Body of pancreas (tissue), 4 donors: ENCODE measurements around the gene GRIP2. TPM values are rescaled to one million over a fixed set of nuclear protein-coding genes. Genes with fewer than 3 reads are reported as not detected.

ENCODE experiments used
- ATAC-seq: fragments of 150-250 bp; one replicate; pipeline ENCODE4 v1.9.1; 2016
- DNase-seq, 4 donors: peaks; one replicate each; pipeline ENCODE4 v3.0.0-alpha.2; 2019
- H3K27ac ChIP-seq, 4 donors: fragments of 200-600 bp; sonication (generic); 1 replicate in 3 of 4; 2 replicates in 1 of 4; pipeline versions ENCODE4 v1.5.1 to v1.6.1; 2016 to 2019; ENCODE audit warnings: mild to moderate bottlenecking in 1 of 4, mixed read lengths in 1 of 4, moderate library complexity in 1 of 4
- H3K27me3 ChIP-seq, 2 donors: fragments of 200-600 bp; sonication (generic); one replicate each; pipeline ENCODE4 v1.6.0; 2016; ENCODE audit warnings: mild to moderate bottlenecking in 1 of 2
- H3K36me3 ChIP-seq, 2 donors: fragments of 200-600 bp; sonication (generic); replicated peaks in 1 of 2; 2 replicates each; pipeline ENCODE4 v1.5.1; 2016; ENCODE audit warnings: low read depth in 2 of 2; ENCODE audit not compliant: insufficient read depth in 1 of 2
- H3K4me1 ChIP-seq: fragments of 200-600 bp; sonication (generic); one replicate; pipeline ENCODE4 v1.6.0; 2016
- H3K4me3 ChIP-seq, 2 donors: fragments of 200-600 bp; sonication (generic); 1 replicate in 1 of 2; 2 replicates in 1 of 2; pipeline ENCODE4 v1.5.1; 2016 to 2019
- H3K9me3 ChIP-seq, 3 donors: fragments of 200-600 bp; sonication (generic); 1 replicate in 2 of 3; 2 replicates in 1 of 3; pipeline ENCODE4 v1.5.1; 2016
- POLR2A ChIP-seq, 3 donors: fragments of 450-650 bp; IDR thresholded peaks; one replicate each; pipeline ENCODE4 v1.6.1; 2016; ENCODE audit warnings: antibody characterized with exemption in 3 of 3, mild to moderate bottlenecking in 2 of 3
- WGBS, 2 donors: methylation state at CpG; one replicate each; pipeline ENCODE4 v1.1.5; 2017; 5-methylcytosine and 5-hydroxymethylcytosine counted together
- intact Hi-C: fragments of 100-400 bp; cut with DNase I; formaldehyde crosslinking; loops from one replicate; pipeline ENCODE4 v1.15.1; 2023
- total RNA-seq, 2 donors: library from RNA; depleted of rRNA; stranded (reverse); fragments of >200 nt; gene quantifications; one replicate each; pipeline ENCODE4 v1.1.0, GENCODE V29; 2016
- TF ChIP-seq, protein P1 (sequence below), 7 experiments: fragments of 450-650 bp in 4 of 7; fragments of 200-600 bp in 3 of 7; sonication (generic) in 3 of 7; IDR thresholded peaks; one replicate each; pipeline ENCODE4 v1.5.1; 2016 to 2019; ENCODE audit warnings: antibody characterized with exemption in 7 of 7

The GRIP2 gene
- total RNA-seq, 2 donors from 2014 or later = 0.26 to 0.99 TPM

DNA sequence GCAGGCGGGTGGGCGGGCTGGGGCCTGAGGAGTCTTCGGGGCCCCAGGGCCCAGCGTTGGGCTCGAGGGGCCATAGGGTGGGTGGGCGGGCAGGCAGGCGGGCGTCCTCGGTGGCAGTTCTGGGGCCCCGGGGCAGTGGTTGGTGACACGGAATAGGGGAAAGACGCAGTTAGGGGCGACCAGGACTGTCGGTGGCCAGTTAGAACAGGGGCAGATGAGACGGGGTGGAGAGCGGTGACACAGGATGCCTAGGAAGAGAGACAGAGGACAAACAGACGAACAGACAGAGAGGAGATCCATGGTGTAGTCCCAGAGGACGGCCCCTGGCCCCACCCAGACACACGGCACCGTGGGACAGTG is 36.5 kb downstream of the GRIP2 start:
- no peak overlapping the region for H3K4me3 ChIP-seq
- H3K4me1 ChIP-seq = no peaks in the 10 kb centered on the region
- no peaks in the 10 kb centered on the region for H3K9me3 ChIP-seq
- intact Hi-C loops = no loop called here
- H3K27me3 ChIP-seq = no peaks in the 10 kb centered on the region
- H3K27ac ChIP-seq = no peak overlapping the region
- TF ChIP-seq POLR2A (IDR thresholded peaks at IDR 0.05) = no peak
- TF ChIP-seq, protein P1, sequence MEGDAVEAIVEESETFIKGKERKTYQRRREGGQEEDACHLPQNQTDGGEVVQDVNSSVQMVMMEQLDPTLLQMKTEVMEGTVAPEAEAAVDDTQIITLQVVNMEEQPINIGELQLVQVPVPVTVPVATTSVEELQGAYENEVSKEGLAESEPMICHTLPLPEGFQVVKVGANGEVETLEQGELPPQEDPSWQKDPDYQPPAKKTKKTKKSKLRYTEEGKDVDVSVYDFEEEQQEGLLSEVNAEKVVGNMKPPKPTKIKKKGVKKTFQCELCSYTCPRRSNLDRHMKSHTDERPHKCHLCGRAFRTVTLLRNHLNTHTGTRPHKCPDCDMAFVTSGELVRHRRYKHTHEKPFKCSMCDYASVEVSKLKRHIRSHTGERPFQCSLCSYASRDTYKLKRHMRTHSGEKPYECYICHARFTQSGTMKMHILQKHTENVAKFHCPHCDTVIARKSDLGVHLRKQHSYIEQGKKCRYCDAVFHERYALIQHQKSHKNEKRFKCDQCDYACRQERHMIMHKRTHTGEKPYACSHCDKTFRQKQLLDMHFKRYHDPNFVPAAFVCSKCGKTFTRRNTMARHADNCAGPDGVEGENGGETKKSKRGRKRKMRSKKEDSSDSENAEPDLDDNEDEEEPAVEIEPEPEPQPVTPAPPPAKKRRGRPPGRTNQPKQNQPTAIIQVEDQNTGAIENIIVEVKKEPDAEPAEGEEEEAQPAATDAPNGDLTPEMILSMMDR (IDR thresholded peaks at IDR 0.05) = no peak
- 71 to 80% methylated on average over 16 to 20 of the region's 20 CpGs for WGBS, 2 donors
- ATAC-seq (no peak), DNase-seq (no peak)
- H3K36me3 ChIP-seq = no peaks in the 10 kb centered on the region

DNA sequence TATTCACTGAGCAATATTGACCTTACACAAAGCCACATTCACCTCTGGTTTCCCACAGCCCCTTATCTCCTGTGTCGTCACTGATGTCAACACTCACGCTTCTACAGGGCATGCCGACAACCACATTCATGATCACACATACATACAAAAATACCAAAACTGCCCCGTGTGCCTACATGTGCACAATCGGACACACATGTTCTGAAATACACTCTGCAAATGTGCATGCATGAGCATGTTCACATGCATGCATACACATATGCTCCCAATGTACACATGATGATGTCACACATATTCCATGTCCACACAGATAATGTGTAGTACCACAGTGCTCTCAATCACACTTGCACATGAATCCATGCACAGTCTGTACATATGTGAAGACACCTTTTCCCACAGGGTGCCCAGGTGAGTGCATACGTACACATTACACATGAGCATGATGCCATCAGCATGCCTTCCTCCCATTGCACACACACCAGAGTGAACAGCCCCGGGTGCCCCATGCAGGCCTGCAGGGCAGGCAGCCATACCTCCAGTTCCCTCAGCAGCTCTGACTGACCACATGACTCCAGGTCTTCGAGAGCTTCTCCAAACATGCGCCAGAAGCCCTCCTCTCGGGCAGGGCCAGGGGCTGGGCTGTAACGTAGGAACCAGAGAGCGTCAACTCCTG is 37.0 kb downstream of the GRIP2 start:
- H3K4me1 ChIP-seq = no peaks in the 10 kb centered on the region
- ATAC-seq (no peak), DNase-seq (no peak)
- no peak for TF ChIP-seq POLR2A (IDR thresholded peaks at IDR 0.05)
- TF ChIP-seq, protein P1 (IDR thresholded peaks at IDR 0.05) = no peak
- H3K27me3 ChIP-seq = no peaks in the 10 kb centered on the region
- no peak overlapping the region for H3K27ac ChIP-seq
- no peak overlapping the region for H3K4me3 ChIP-seq
- intact Hi-C loops = no loop called here
- no peaks in the 10 kb centered on the region for H3K36me3 ChIP-seq
- 82 to 85% methylated on average over 10 to 12 of the region's 12 CpGs for WGBS, 2 donors
- no peaks in the 10 kb centered on the region for H3K9me3 ChIP-seq

DNA sequence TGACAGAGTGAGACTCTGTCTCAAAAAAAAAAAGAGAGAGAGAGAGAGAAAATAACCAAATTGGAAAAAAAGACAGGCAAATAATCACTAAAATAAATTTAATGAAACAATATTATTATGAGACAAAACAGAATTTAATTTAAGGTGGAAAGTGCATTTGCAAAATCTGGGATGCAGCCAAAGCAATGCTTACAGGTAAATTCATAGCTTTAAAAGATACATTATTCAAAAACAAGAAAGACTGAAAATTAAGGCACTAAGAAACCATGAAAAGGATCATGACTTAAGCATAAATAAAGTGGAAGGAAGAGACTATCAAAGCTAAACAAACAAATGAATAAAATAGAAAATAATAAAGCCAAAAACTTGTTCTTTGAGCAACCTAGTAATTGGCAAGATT is 37.7 kb downstream of the GRIP2 start:
- no peaks in the 10 kb centered on the region for H3K4me1 ChIP-seq
- no peak for TF ChIP-seq POLR2A (IDR thresholded peaks at IDR 0.05)
- H3K27me3 ChIP-seq = no peaks in the 10 kb centered on the region
- ATAC-seq (no peak), DNase-seq (no peak)
- no peak overlapping the region for H3K27ac ChIP-seq
- H3K36me3 ChIP-seq = no peaks in the 10 kb centered on the region
- H3K9me3 ChIP-seq = no peaks in the 10 kb centered on the region
- no peak overlapping the region for H3K4me3 ChIP-seq
- intact Hi-C loops = no loop called here

DNA sequence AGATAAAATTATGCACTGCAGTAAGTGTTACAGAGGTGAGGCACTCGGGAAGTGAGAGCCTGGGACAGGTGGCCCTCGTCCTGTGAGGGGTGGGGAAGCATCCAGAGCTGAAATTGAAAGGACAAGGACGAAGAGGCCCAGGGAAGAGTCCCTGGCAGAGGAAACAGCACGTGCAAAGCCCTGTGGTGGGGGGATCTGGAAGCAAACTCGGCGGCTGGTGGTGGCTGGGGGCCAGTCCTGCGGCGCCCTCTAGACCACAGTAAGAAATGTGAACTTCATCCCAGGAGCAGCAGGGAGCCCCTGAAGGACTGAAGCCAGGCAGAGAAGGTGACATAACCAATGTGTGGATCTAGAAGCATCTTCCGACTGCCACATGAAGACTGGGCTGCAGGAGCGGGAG is 42.8 kb downstream of the GRIP2 start:
- 57 to 62% methylated on average over 10 of the region's 10 CpGs for WGBS, 2 donors

DNA sequence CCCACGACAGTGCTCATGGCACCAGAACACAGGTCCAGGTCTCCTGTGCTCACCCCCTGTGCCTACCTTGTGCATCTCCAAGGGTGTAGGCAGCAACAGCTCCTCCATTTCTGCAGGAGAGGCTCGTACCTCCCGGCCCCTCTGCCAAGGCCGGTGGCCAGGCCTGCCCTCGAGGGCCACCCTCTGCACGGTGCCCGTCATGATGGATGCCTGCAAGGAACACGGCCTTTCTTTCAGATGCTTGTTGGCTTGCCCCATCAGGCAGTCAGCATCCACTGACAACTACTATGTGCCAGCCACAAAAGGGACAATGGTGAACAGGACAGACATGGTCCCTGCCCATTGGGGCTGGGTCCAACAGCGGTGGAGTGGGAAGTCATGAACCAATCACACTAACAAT is 43.8 kb downstream of the GRIP2 start:
- TF ChIP-seq, protein P1 (IDR thresholded peaks at IDR 0.05) = no peak
- TF ChIP-seq POLR2A (IDR thresholded peaks at IDR 0.05) = no peak
- no peak overlapping the region for H3K4me3 ChIP-seq
- no peaks in the 10 kb centered on the region for H3K9me3 ChIP-seq
- intact Hi-C loops = no loop called here
- no peaks in the 10 kb centered on the region for H3K27me3 ChIP-seq
- no peaks in the 10 kb centered on the region for H3K4me1 ChIP-seq
- 82 to 90% methylated on average over 6 to 8 of the region's 9 CpGs for WGBS, 2 donors
- DNase-seq = no peak
- no peaks in the 10 kb centered on the region for H3K36me3 ChIP-seq
- no peak for ATAC-seq
- H3K27ac ChIP-seq = no peak overlapping the region

More for the DNA sequence above, 42.8 kb downstream of the GRIP2 start:
- DNase-seq (no peak), ATAC-seq (no peak)
- no peaks in the 10 kb centered on the region for H3K9me3 ChIP-seq
- no peaks in the 10 kb centered on the region for H3K4me1 ChIP-seq
- intact Hi-C loops = no loop called here
- TF ChIP-seq POLR2A (IDR thresholded peaks at IDR 0.05) = no peak
- TF ChIP-seq, protein P1 (IDR thresholded peaks at IDR 0.05) = no peak
- no peaks in the 10 kb centered on the region for H3K36me3 ChIP-seq
- no peak overlapping the region for H3K4me3 ChIP-seq
- H3K27me3 ChIP-seq = no peaks in the 10 kb centered on the region
- H3K27ac ChIP-seq = no peak overlapping the region
